ENCODE measurements around the gene PTPRM. TPM values are rescaled to one million over a fixed set of nuclear protein-coding genes. Genes with fewer than 3 reads are reported as not detected.
A peak's percentile ranks its signal among the peaks of the same experiment; 100 is the strongest.

The PTPRM gene
- total RNA-seq, 1 experiment from 2014 or later, result 6.2 TPM

DNA sequence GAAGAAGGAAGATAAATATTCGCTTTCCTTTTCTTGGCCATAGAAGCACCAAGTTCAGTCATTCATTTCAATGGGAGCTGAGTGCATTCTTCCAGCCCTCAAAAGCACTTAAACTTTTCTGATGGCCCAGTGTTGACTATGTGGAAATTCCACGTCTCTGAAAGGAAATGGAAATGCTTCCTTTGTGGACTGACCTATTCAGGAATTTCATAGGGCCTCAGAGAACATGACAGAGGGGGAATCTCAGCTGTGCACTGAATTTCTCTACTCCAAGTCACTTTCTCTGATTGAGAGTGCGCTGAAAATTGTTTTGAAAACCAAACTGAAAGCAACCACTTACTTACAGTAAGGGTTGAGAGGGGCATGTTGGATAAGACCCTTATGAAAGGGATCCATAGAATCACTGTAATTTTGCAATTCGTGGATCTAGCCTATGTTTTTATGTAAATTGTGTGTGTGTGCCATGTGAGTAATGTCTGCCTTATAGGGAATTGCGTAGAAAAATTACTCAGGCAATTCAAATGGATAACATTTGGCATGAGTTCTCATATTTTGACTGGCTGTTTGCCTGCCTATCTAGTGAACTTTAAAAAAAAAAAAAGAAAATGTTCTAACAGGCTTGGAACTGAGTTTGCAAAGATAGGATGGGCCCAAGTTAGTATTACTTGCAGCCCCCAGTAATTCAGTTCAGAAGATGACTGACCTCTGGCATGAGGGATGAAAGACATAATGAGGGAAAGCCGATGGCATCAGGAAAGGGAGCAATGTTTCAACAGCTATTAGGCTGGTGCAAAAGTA is 437.0 kb downstream of the PTPRM start:
- Histone ChIP-seq H3K79me1 (ENCODE audit: insufficient read depth, low read depth, low read length, poor library complexity, severe bottlenecking) (no peaks in the 10 kb centered on the region), H3K27me3 (ENCODE audit: insufficient read depth, low read length) (0 out of 2 replicates have a peak, but pooled peaks cover 2% of the 10 kb centered on the region), H3K23ac (ENCODE audit: insufficient read length, low read depth, low read length) (no peak overlapping the region), H3T11ph (ENCODE audit: low read length) (no peak overlapping the region), H3K4me2 (ENCODE audit: insufficient read depth, insufficient read length, low read length) (no peak overlapping the region), H4K20me1 (ENCODE audit: control insufficient read depth, insufficient read depth, insufficient read length) (no peaks in the 10 kb centered on the region), H2BK5ac (ENCODE audit: insufficient read length, low read length) (no peak overlapping the region), H2BK20ac (ENCODE audit: low read depth, low read length, poor library complexity, severe bottlenecking) (no peak overlapping the region), H3K14ac (ENCODE audit: insufficient read depth, low read length) (no peak overlapping the region), H3K9me3 (ENCODE audit: control insufficient read depth, low read depth, low read length) (no peaks in the 10 kb centered on the region), H4K91ac (ENCODE audit: insufficient read length, low read depth, low read length) (no peak overlapping the region), H3K79me2 (ENCODE audit: insufficient read depth, low read length) (peaks cover 2% of the 10 kb centered on the region; the same call in 1 of the 2 replicates), H3K18ac (ENCODE audit: insufficient read length, low read depth, low read length) (no peak overlapping the region), H3K4ac (ENCODE audit: low read depth, low read length) (no peak overlapping the region), H4K5ac (ENCODE audit: insufficient read length, low read depth, low read length) (no peak overlapping the region), H3K27ac (ENCODE audit: insufficient read length, low read depth, low read length) (no peak overlapping the region), H3K4me1 (ENCODE audit: insufficient read depth, low read length) (peaks cover 7% of the 10 kb centered on the region), H4K8ac (replicated peaks; ENCODE audit: insufficient read length, low read depth, low read length) (no peak overlapping the region), H3K9ac (ENCODE audit: extremely low read depth, insufficient read length, low read length) (no peak overlapping the region), H2AK5ac (ENCODE audit: insufficient read length, low read length) (no peak overlapping the region), H3K56ac (ENCODE audit: insufficient read length, low read depth, low read length) (no peak overlapping the region), H2BK12ac (ENCODE audit: insufficient read length, low read depth, low read length) (no peak overlapping the region), H2BK120ac (ENCODE audit: low read depth, low read length, poor library complexity, severe bottlenecking) (no peak overlapping the region), H2AFZ (ENCODE audit: low read length) (no peak overlapping the region), H3K23me2 (ENCODE audit: insufficient read length, low read depth, low read length, poor library complexity, severe bottlenecking) (no peaks in the 10 kb centered on the region), H2BK15ac (ENCODE audit: low read depth, low read length) (no peak overlapping the region)
- WGBS (ENCODE audit: extremely low coverage, insufficient read length, low lambda C conversion rate), result no CpG with 5 or more reads among the region's 6 CpGs
- Mint-ChIP-seq H3K27me3 (ENCODE audit: low read depth) (no peaks in the 10 kb centered on the region), H3K4me1 (peaks cover 34 to 37% of the 10 kb centered on the region in 2 experiments), H3K4me3 (no peak overlapping the region), H3K36me3 (ENCODE audit: insufficient read depth in 1 of 3, low read depth in 3 of 3) (no peaks in the 10 kb centered on the region), H3K27ac (peak overlapping the region in 1 of 3 experiments; percentile 62; a peak in 1 of 7 replicates), H3K9me3 (no peaks in the 10 kb centered on the region)
- DNase-seq, result no peak
- TF ChIP-seq, protein P1, sequence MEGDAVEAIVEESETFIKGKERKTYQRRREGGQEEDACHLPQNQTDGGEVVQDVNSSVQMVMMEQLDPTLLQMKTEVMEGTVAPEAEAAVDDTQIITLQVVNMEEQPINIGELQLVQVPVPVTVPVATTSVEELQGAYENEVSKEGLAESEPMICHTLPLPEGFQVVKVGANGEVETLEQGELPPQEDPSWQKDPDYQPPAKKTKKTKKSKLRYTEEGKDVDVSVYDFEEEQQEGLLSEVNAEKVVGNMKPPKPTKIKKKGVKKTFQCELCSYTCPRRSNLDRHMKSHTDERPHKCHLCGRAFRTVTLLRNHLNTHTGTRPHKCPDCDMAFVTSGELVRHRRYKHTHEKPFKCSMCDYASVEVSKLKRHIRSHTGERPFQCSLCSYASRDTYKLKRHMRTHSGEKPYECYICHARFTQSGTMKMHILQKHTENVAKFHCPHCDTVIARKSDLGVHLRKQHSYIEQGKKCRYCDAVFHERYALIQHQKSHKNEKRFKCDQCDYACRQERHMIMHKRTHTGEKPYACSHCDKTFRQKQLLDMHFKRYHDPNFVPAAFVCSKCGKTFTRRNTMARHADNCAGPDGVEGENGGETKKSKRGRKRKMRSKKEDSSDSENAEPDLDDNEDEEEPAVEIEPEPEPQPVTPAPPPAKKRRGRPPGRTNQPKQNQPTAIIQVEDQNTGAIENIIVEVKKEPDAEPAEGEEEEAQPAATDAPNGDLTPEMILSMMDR (conservative IDR thresholded peaks at IDR 0.05), result no peak
